ENCODE data around the gene HLCS.
A peak's percentile ranks its signal among the peaks of the same experiment; 100 is the strongest.

The HLCS gene

GRCh38 chr21:36879827-36880226 is 86.6 kb downstream of the HLCS start:
- no peak for DNase-seq

DNA sequence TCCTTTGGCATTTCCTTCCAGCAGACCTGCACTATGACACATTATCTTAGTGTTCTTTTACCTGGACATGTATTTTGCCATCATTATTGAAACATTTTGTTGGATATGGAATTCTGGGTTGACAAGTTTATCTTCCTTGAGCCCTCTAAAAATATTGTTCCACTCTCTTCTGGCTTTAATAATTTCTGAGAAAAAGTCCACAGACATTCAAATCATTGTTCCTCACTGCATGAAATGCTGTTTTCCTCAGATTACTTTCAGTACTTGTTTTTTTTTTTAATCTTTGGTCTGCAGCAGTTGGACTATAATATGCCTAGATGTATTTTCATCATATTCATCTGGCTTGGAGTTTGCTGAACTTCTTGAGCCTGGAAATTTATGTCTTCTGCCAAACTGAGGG is 88.7 kb downstream of the HLCS start:
- DNase-seq, result no peak

GRCh38 chr21:36874665-36875064 is 91.8 kb downstream of the HLCS start:
- no peak for DNase-seq

GRCh38 chr21:36873513-36873912 is 93.0 kb downstream of the HLCS start:
- DNase-seq, result no peak

DNA sequence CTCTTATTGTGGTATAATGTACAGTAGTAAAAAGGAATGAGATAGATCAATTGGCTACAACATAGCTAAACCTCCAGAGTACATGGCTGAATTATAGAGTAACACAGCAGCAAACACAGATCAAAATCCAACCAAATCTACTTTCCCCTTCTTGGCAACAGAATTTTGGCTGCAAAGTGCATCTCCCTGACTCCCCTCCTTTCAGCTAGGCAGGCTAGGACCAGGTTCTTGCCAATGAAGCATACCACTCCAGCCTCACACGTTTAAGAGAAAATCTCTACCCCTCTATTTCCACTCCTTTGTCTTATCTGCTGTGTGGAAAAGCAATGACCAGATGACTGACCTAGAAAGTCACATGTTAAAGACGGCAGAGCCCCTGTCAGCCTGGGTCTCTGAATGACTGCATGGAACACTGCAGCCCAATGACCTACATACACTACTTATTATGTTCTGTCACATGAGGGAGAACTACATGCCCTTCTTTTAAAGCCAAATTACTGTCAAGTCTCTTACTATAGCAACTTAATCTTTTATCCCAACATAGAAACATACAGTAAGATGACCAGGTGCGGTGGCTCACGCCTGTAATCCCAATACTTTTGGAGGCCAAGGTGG is 99.1 kb downstream of the HLCS start:
- DNase-seq, result no peak

DNA sequence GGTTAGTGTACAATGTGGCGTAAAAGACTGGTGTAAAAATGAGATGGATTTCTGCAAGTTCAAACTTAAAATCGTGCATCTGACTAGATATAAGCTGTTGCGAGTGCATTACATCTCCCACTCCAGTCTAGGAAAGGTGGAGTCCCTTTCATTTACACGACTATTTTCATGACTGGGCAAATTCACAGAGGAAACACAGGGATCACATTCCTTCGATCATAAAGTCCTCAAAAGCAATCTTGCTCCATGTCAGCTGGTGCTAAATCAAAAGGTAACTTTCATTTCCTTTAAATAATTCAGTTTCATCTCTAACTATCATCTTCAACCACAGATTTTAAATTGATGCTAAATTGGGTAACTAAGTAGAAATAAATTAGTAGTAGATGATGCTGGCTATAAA is 100.0 kb downstream of the HLCS start:
- DNase-seq, result no peak

GRCh38 chr21:36864974-36865373 is 101.5 kb downstream of the HLCS start:
- DNase-seq, result no peak

- no peak for DNase-seq
These were observed 103.2 kb downstream of the HLCS start for GRCh38 chr21:36863260-36863659.

DNA sequence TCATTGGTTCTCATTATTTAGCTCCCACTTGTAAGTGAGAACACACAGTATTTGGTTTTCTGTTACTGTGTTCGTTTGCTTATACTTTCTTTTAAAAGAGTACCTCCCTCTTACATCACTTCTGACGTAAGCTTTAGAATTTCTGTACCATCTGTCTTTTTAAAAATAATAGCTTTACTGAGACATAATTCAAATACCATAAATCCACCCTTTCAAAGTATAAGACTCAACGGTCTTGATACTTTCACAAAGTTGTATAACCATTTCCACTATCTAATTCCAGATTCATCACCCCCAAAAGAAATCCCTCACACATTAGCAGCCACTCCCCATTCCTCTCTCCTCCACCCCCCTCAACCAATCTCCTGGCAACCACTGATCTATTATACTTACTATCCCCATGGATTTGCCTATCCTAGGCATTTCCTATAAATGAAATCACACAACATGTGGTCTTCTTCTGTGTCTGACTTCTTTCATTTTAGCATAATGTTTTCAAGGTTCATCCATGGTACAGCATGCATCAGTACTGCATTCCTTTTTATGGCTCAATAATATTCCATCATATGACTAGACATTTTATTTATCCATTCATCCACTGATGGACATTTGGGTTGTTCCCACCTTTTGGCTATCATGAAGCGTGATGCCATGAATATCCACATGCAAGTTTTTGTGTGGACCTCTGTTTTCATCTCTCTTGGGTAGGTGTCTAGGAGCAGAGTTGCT is 104.7 kb downstream of the HLCS start:
- no peak for DNase-seq

DNA sequence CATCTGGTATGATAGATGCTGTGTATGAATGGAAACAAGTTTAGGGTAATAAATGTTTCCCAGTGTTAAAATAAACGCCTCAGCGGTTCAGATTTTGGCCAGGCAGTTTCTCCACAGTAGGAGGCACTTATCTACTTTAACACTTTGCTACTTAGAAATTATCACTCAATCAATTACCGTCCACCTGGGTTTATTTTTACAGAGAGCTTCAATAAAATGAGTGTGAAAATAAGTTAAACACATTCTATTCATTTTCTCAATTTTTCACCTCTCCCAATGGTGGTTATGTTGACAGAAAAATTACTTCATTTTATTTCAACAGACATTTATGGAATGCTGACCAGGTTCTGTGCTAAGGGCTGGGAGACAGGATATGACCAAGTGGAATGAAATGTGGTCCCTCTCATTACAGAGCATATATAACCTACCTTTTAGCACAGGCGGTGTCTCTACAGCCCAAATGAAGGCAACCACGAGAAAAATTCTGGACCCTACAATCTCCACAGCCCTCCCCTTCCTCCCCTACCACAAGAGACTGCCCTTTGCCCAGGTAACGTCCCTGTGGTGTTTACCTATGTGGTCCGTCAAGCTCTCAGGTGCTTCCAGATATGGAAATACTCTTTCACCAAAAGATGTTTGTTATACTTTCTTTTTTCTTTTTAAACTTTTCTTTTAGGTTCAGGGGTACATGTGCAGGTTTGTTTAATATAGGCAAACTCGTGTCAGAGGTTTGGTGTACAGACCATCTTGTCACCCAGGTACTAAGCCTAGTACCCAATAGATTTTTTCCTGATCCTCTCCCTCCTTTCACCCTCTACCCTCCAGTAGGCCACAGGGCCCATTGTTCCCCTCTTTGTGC is 105.5 kb downstream of the HLCS start:
- DNase-seq, result no peak

DNA sequence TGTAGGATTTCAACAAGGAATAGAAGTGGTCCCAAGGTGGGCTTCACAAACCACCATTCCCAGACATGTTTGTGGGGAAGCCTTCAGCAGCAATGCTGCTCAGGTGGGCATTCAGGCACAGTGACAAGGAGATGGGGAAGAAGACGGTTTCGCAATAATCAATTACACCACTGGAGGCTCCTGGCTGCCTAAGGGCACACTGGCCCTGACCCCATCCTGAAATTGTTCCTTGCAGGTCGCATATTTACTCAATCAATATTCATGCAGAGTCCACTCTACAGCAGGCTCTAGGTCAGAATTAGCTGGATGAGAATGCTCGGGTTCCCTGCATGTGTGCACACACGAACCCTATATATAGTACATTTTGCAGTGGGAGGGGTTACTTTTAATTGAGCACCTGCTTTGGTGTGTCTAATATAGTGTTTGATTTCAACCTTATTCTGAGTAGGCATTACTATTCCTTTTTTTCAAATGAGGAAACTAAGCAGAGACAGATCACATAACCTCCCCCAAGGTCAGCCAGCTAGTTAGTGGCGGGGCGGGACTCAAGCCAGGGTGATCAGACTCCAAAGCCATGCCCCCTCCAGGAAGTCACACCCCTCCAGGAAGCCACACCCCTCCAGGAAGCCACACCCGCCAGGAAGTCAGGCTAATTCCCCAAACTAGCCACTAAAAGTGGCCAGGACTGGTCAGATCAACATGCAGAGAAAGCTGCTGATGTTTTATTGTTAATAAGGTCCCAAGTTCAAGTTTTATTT is 106.5 kb downstream of the HLCS start:
- DNase-seq, result peak; percentile 54 to 72

DNA sequence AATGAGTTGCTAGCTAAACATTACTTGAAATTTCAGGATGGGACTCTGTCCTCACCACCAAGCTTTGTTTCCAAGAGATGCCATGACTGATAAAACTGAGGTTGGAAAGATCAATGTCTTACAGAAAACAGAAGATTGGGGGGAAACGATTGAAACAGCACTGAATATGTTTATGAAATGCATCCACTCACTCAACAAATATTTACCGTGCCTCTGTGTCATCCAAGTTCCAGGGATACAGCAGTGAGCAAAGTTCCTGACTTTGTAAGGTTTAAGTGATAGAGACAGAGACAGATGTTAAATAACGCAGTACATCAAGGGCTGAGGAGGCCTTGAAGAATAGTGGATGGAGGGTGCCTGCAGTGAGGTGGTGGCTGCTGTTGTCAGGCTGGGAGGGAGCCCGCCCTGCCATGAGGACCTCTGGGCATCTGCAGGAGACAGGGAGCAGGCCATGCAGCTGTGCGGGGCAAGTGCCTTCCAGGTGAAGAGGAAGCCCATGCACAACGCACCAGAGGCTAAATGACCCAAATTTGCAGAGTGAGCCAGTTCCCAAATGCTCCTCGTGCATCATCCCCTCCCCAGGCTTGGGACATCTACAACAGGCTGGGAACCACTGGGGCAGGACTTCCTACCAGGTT is 108.0 kb downstream of the HLCS start:
- no peak for DNase-seq

DNA sequence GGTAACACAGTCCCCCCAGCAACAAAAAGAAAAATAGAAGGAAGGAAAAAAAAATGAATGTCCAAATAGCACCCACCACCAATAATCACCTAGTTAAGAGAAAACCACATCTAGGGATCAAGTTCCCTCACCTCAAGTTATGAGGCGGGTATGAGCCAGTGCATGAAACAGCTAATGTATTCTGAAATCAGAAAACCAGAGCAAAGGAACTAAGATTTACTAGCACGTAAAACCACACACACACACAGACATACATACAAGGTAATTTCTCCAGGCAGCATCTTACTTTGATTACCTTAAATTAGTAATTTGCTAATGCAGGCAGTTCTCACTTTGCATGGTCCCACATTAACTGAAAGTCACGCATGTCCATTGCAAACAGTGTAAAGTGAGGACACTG is 109.8 kb downstream of the HLCS start:
- DNase-seq, result no peak

GRCh38 chr21:36854391-36854790 is 112.1 kb downstream of the HLCS start:
- DNase-seq, result peak in 1 of 2 donors; percentile 10

- no peak for DNase-seq
These were observed 113.6 kb downstream of the HLCS start for GRCh38 chr21:36852864-36853263.

DNA sequence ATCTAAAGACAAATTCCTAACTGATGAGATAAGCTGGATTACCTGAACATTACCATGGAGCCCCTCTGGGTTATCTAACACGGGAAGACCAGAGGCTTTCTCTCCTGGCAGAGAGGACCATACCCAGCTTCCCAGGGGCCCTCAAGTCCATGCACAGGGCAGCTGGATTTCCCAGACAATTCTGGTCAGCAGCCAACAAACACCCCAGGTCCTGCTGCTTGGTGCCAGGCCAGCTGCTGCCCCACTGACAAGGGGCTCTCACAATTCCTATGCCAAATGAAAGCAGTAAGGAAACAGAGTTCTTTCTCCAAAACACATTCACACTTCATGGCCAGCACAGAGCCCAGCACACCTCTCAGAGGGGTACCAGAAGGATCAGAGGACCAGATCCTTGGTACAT is 114.2 kb downstream of the HLCS start:
- DNase-seq, result no peak

GRCh38 chr21:36851121-36851520 is 115.3 kb downstream of the HLCS start:
- DNase-seq, result no peak

DNA sequence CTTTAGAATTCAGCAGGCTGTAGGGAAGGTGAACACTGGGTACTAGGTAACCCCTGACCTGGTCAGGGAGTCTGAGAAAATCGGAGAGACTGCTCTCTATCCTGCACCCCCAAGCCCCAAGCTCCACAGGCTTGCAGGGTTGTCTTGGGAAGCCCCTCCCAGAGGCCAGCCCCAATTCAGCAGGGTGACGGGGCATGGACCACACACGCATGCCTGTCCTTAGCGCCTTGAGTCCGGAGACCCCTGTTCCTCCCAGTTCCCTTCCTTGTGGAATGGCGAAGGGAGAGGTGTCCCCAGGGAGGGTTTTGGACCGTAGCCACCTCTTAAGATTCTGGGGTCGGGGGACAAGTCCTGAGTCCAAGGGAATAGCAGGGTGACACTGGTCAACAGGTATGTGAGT is 116.1 kb downstream of the HLCS start:
- no peak for DNase-seq

GRCh38 chr21:36849461-36850105 is 116.9 kb downstream of the HLCS start:
- no peak for DNase-seq

GRCh38 chr21:36848730-36849274 is 117.7 kb downstream of the HLCS start:
- no peak for DNase-seq

DNA sequence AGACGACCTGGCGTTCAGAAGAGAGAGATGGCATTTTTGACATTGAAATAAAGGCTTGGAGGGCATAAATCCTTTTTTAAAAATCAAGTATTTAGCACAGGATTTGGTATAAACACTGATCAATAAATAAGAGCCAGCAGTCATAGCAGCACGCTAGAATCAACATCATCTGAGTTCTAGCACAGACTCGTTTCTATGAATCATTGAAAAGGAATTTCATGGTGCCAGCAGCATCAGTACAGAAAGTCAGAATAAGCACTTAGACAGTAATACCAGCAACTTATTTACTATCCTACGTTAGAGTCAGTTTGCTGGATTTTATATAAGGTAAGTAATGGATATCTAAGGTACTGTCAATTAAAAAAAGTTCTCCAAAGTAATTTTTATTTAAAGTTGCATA is 119.3 kb downstream of the HLCS start:
- no peak for DNase-seq

DNA sequence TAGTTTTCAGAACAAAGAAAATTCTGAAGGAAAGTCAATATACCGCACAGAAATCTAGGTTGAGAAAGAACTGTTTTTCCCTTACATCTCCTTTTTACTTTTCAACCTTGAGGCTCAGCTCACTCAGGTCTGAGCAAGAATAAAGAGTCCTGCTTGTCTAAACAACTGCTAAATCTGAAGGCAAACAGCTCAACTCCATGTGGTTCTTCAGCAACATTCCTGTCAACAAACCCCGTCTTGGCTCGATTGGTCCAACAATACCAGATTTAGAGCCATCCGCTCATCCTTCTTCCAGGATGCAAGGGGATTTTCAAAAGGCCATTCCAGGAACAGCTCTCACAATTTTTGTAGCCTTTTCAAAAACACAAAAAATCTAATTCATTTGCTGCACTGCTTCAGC is 119.8 kb downstream of the HLCS start:
- no peak for DNase-seq
